H1 (cell line): ENCODE results near the gene CLEC16A. TPM values are rescaled to one million over a fixed set of nuclear protein-coding genes. Genes with fewer than 3 reads are reported as not detected.

Experiments used
- ATF2 ChIP-seq: IDR thresholded peaks from 2 replicates; pipeline ENCODE4 v1.6.1; 2012; ENCODE audit warnings: low read length, inconsistent platforms
- CHD1 ChIP-seq: IDR thresholded peaks from 2 replicates; pipeline ENCODE4 v1.6.1; 2012; ENCODE audit warnings: low read depth, low read length, improper control_type of control experiment
- CTCF ChIP-seq, 3 experiments: IDR thresholded peaks; 1 replicate in 2 of 3; 2 replicates in 1 of 3; pipeline versions ENCODE4 v1.5.1 to v1.6.1; 2011; ENCODE audit warnings: low read length in 3 of 3, mild to moderate bottlenecking in 3 of 3, inconsistent platforms in 2 of 3, low read depth in 1 of 3, moderate library complexity in 1 of 3; ENCODE audit not compliant: insufficient read depth in 1 of 3; ENCODE audit errors: control extremely low read depth in 1 of 3
- EGR1 ChIP-seq: IDR thresholded peaks from 2 replicates; pipeline ENCODE4 v1.6.1; 2011; ENCODE audit warnings: low read depth, low read length, borderline replicate concordance
- GTF2F1 ChIP-seq: IDR thresholded peaks from 2 replicates; pipeline ENCODE4 v1.6.1; 2012; ENCODE audit warnings: low read depth, low read length, improper control_type of control experiment, borderline replicate concordance
- HDAC6 ChIP-seq: IDR thresholded peaks from one replicate; pipeline ENCODE4 v1.7.1; 2012; ENCODE audit warnings: low read depth, mild to moderate bottlenecking, inconsistent platforms, low read length, moderate library complexity
- MAFK ChIP-seq: IDR thresholded peaks from 2 replicates; pipeline ENCODE4 v1.6.1; 2012; ENCODE audit warnings: low read depth, mild to moderate bottlenecking, improper control_type of control experiment, low read length
- polyA plus RNA-seq, 7 experiments: library from polyadenylated mRNA; depleted of rRNA in 3 of 7; stranded (reverse) in 5 of 7; unstranded in 2 of 7; fragments of >200 nt in 5 of 7; fragments of 200-250 nt in 2 of 7; gene quantifications; 1 replicate in 5 of 7; 2 replicates in 1 of 7; 4 replicates in 1 of 7; pipeline versions ENCODE4 v1.2.1 to v1.2.3, GENCODE V29; 2011 to 2013; ENCODE audit warnings: missing spikeins in 2 of 7, mixed read lengths in 2 of 7
- total RNA-seq: library from RNA; stranded (reverse); fragmentation: NEBNext Ultra II Directional; extraction: Animal tissue kit (Norgen Biotek cat#: 25700); gene quantifications from 2 replicates; pipeline ENCODE4 v1.2.1, GENCODE V29; 2021

Gene CLEC16A
- total and polyA plus RNA-seq, 2 of the 8 experiments (the other 6 are each of a cell fraction or from before 2014, with no cell fraction given), result 7.6 to 19.3 TPM

- TF ChIP-seq CTCF (IDR thresholded peaks at IDR 0.05; ENCODE audit: control extremely low read depth in 1 of 3, insufficient read depth in 1 of 3, low read depth in 1 of 3, low read length in 3 of 3) (no peak), GTF2F1 (no peak), EGR1 (no peak), MAFK (no peak), HDAC6 (no peak), CHD1 (no peak), ATF2 (no peak)
These were observed 163.6 kb downstream of the CLEC16A start (continued) for GRCh38 chr16:11107780-11108465.
